Measurements from ENCODE around the gene IFNL2.
"Not testable (repeated sequence)": the region's sequence is repeated elsewhere in the genome, so short reads cannot be mapped to it uniquely, and the experiment has no call there.

The IFNL2 gene

GRCh38 chr19:39297931-39298634 is 29.9 kb downstream of the IFNL2 start:
- DNase-seq, result no peak

- no peak for DNase-seq
Measured at GRCh38 chr19:39299404-39299803, 31.2 kb downstream of the IFNL2 start.

- DNase-seq, result no peak
Measured at GRCh38 chr19:39299832-39300231, 31.6 kb downstream of the IFNL2 start.

GRCh38 chr19:39301021-39301420 is 32.8 kb downstream of the IFNL2 start:
- no peak for DNase-seq

DNA sequence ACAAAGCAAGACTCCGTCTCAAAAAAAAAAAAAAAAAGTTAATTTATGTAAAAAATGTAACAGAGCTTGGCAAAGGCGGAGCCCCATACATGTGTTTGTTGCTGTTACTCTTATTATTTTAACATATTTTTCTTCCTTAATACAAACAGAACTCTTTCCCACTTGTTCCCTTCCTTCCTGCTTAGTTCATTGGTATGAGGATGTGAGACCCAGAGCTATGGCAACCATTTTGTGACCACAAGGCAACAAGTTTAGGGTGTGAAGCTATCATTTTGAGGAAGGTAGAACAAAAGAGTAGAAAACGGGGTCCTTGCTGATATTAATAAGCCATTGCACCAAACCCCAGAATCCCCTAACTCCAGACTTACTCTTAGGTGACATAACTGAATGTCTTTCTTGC is 33.4 kb downstream of the IFNL2 start:
- DNase-seq, result no peak

GRCh38 chr19:39303373-39304184 is 35.4 kb downstream of the IFNL2 start:
- DNase-seq, result no peak

GRCh38 chr19:39304185-39304513 is 36.0 kb downstream of the IFNL2 start:
- no peak for DNase-seq

DNA sequence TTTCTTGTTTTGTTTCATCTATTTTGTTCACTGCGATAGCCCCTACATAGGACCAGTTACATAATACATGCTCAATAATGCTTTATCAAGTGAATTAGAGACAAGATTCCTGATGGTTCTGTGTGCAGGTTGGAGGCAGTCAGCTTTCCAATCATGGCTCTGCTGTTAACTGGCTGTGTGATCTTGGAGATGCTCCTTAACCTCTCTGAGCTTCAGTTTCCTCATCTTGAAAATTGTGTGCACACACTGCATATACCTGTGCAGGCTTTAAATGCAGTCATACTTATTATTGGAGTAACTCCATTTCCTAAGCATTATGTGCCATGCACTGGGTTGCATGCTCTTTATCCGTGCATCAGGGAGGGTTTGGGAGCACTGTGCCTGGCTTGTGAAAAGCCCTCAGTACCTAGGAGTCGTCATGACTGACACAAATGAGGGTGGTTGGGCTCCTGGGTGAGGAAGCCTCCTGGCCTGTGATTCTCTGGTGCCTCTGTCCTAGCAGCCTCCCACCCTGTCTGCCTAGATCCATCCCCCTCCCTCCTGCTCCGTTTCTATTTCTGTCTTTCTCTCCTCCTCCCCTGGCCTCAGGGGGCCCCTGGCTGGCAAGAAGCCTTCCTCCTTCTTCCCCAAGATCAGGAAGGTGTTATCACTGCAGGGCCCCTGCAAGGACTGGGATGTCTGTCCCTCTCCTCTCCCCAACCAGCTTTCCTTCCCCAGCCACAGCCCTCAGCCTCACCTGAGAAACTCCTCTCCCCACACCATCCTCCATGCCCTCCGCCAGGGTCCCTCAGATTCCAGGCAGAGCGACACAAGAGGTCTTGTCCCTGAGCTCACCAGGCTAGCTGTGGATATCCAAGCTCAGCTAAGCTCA is 36.7 kb downstream of the IFNL2 start:
- no peak for DNase-seq

- DNase-seq, result no peak
Measured at GRCh38 chr19:39306075-39306474, 37.9 kb downstream of the IFNL2 start.

DNA sequence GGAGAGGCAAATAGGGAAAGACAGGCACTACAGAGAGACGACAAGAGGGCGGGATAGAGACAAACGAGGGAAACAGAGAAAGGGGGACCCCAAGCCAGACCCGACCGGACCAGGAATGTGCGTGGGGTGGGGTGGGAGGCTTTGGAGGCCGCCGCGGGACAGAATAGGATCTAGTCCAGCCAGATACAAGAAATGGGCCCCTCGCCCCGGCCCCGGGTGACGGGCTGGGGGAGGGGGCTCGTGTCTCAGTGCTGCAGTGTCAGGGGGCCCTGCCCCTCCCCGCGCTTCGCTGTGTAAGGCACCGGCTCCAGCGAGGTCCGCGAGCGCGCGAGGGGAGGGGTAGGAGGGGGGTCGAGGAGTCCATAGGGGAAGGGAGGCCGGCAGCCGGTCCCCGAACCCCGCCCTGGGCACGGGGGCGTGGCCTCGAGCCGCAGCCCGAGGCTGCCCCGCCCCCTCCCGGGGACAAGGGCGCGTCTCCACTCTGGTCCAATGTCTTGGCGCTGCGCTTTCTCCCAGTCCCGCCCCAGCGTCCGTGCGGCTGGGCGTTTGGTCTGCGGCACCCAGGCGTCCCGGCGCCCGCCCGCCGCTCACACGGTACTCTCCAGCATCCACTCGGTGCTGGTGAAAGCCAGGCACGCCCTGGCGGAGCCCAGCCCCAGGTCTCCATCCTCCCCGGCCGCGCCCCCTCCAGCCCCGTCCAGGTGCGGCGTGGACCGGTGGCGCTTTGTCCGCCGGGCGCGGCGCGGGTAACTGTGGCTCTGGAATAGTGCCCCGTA is 39.0 kb downstream of the IFNL2 start:
- DNase-seq, result no peak

DNA sequence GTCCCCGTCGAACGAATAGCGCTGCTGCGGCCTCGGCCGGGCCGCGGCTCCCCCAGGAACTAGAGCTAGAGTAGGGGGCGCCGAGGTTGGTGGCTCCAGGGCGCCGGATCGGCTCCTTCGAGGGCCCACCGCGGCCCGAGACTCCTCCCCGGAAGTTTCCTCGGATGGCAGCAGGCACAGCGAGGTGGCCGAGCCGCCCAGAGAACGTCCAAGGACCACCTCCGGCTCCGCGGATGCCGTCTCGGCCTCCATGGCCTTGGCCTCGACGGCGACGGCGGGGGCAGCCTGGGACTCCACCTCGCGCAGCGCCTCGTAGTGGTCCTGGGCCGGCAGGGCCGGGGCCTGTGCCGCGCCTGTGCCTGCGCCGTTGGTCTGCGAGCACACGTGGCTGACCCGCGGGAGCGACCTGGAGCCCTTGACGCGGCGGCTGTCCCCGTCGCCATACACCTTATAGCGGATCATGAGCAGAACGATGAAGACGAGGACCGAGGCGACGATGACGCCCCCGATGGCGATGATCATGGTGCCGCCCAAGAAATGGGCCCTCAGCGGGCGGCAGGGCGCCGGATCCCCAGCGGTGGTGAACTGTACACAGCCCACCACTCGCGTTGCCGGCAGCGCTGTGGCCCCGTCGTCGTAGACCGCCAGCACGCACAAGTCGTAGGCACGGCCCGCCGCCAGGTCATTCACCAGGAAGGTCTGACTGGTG is 39.8 kb downstream of the IFNL2 start:
- DNase-seq, result no peak

DNA sequence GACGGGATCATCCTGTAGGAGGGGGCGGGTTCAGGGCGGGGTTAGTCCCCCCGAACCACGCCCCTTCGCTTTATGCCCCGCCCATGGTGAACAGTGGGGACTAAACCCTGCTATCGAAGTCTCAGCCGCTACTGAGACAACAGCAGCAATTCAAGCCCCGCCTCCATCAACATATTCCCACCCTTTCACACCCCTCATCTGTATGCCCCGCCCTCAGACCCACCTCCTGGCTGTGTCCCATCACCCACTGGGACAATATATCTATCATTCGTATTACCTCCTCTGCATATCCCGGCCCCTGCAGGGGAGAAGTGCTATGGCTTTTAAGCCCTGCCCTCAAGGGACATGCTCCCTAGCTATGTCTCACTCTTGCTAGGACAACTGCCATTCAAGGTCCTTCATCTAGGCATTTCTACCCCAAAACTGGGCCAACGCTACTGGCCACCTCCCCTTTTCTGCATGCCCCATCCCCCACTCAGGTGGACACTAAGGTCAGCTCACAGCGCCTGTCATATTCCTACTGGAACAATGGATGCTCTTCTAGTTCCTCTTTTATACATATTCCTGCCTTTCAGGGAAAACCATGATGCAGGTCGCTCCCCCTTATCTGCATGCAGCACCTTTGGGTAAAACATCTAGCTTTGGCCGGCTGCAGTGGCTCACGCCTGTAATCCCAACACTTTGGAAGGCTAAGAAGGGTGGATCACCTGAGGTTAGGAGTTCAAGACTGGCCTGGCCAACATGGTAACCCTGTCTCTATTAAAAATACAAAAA is 40.5 kb downstream of the IFNL2 start:
- DNase-seq, result no peak

DNA sequence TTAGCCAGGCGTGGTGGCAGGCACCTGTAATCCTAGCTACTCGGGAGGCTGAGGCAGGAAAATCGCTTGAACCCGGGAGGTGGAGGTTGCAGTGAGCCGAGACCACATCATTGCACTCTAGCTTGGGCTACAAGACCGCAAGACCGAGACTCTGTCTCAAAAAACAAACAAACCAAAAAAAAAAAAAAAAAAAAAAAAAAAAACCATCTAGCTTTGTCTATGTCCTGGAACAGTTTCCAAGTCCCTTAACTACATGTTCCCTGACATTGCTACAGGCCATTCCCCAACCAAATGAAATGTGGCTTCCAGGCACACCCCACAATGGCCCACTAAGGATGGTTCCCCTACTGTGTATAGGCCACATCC is 41.1 kb downstream of the IFNL2 start:
- DNase-seq, result not testable (repeated sequence)

DNA sequence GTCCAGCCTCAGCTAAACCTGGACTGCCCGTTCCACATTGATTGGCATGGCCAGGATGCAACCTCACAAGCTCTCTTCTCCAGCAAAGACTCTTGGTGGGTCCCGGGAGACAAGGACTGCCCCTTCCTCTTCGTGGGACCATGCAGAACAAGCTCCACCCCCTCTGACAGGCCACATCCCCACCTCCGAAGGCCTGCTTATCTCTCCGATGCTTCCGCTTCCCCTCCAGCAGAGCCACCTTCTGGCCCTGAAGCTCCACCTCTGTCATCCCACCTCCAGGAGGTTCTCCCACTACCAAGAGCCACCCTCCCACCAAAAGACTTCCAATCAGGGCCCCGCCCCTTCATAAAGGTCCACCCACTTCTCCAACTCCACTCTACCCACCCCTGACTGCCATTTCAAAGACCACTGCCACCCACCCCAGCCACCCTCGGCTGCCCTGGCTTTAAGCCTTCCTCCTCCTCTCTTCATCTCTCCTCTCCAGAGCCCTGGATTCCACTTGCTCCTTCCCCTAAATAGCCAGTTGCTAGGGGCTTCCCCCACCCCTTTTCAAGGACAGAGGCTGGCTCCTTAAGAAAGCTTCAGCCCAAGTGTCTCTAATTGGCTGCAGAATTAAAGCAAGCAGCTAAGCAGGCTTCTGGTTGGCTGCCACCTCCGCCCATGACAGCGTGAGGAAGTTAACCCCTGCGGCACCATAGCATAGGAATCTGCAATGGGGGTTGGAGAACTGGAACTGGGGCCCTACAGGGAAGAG is 42.5 kb downstream of the IFNL2 start:
- DNase-seq, result no peak

DNA sequence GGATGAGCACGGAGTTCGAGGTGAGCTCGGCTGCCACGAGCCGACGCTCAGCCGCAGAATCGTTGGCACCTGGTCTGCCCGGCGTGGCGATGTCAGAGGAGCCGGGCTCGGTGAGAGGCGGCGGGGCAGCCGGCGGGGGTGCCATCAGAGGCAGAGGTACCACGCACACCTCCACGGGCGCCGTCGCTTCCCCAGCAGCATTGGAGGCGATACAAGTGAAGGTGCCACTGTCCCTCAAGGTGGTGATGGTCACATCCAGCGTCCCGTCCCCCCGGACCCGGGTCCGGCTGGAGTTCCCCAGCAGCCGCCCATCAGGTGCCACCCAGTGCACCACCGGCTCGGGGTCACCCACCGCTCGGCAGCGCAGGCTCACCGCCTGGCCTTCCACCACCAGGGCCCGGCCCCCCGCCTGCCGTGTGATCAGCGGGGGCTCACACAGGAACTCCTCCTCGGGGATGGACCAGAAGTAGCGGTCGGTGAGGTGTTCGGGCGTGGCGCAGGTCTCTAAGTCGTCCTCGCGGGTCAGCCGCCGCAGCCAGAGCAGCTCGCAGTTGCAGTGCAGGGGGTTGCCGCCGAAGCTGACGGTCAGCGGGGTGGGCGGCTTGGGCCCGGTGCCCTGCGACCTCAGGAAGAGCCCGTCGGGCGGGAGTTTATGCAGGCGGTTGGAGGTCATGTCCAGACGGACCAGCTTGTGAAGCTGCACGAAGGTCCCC is 46.0 kb downstream of the IFNL2 start:
- no peak for DNase-seq

GRCh38 chr19:39315933-39316332 is 47.7 kb downstream of the IFNL2 start:
- DNase-seq, result no peak

- DNase-seq, result no peak
Measured at GRCh38 chr19:39316627-39317321, 48.6 kb downstream of the IFNL2 start.

DNA sequence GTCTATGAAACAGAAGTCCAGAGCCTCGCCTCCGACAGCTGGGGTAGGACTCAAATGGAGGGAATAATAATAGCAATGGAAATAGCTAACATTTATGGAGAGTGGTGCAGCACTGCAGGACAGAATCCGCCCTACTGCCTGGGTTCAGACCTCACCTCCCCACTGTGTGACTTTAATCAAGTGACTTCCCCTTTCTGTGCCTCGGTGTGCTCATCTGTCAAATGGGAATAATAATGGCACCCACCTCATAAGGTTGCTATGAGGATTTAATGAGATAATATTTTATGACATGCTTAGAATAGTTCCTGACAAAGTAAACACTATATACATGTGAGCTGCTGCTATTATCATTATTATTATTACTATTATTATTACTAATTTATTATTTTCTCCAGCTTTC is 49.3 kb downstream of the IFNL2 start:
- DNase-seq, result no peak

- no peak for DNase-seq
Measured at GRCh38 chr19:39318071-39318470, 49.9 kb downstream of the IFNL2 start.
